Prostate gland (tissue), 2 donors: Measurements from ENCODE around the gene ITK.

Source experiments
- CTCF ChIP-seq, 4 experiments: fragments of 200-600 bp in 2 of 4; fragments of 450-650 bp in 2 of 4; sonication (generic) in 2 of 4; IDR thresholded peaks; 1 replicate in 3 of 4; 2 replicates in 1 of 4; pipeline ENCODE4 v1.5.1; 2016 to 2019; ENCODE audit warnings: antibody characterized with exemption in 4 of 4, mild to moderate bottlenecking in 2 of 4, moderate library complexity in 2 of 4
- POLR2A ChIP-seq: fragments of 450-650 bp; IDR thresholded peaks from one replicate; pipeline ENCODE4 v1.6.1; 2016; ENCODE audit warnings: antibody characterized with exemption, mild to moderate bottlenecking

DNA sequence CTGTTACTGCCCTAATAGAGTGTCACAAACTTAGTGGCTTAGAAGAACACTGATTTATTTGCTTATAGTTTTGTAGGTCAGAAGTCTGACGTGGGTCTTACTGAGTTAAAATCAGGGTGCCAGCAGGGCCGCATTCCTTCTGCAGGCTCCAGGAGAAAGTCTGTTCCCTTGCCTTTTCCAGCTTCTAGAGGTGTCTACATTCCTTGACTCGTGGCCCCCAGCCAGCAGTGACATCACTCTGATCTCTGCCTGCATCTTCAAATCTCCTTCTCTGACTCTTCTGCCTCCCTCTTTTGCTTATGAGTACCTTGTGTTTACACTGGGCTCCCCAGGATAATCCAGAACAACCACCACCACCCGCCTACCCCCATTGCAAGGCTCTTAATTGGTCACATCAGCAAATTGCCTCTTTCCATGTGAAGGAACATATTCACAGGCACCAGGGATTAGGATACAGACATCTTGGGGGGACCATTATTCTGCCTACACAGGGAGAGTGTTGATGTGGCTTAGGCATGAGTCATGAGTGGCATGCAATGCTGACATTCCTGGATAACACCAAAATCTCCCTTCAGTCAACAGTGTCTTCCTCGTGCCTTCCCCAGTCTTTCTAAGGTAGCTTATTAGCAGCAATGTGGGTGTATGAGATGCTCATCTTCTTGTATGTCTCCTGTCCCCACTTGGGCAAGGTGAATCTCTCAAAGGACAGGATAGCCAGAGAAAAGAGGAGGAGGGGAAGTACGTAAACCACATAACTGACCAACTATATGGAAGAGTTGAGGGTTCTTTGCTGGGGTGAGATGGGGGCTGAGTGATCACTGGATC lies 109.7 kb downstream of the ITK start:
- TF ChIP-seq CTCF (IDR thresholded peaks at IDR 0.05) (no peak), POLR2A (no peak)
